Chondrocyte (in vitro differentiated cells): ENCODE data around the gene PROSER3. TPM values are rescaled to one million over a fixed set of nuclear protein-coding genes. Genes with fewer than 3 reads are reported as not detected.

Experiments used
- DNase-seq: peaks from one replicate; pipeline ENCODE4 v3.0.0; 2021; ENCODE audit warnings: mixed read lengths, low spot score
- H3K27ac Mint-ChIP-seq: one replicate; pipeline ENCODE4 v1.8.0; 2021; ENCODE audit warnings: mild to moderate bottlenecking, moderate library complexity, mixed read lengths; ENCODE audit not compliant: unreplicated experiment
- H3K27me3 Mint-ChIP-seq: 2 replicates; pipeline ENCODE4 v1.8.0; 2021; ENCODE audit warnings: low read depth, mixed read lengths
- H3K36me3 Mint-ChIP-seq: 2 replicates; pipeline ENCODE4 v1.8.0; 2021; ENCODE audit warnings: low read depth, mixed read lengths
- H3K4me1 Mint-ChIP-seq: 2 replicates; pipeline ENCODE4 v1.8.0; 2021; ENCODE audit warnings: low read depth, mild to moderate bottlenecking, mixed read lengths
- H3K4me3 Mint-ChIP-seq: one replicate; pipeline ENCODE4 v1.8.0; 2021; ENCODE audit warnings: mild to moderate bottlenecking, moderate library complexity, mixed read lengths; ENCODE audit not compliant: unreplicated experiment
- H3K9me3 Mint-ChIP-seq: 2 replicates; pipeline ENCODE4 v1.8.0; 2021; ENCODE audit warnings: low read depth, mixed read lengths
- CTCF ChIP-seq: fragments of 200-600 bp; sonication (generic); IDR thresholded peaks from 2 replicates; pipeline ENCODE4 v1.5.0; 2021; ENCODE audit warnings: antibody characterized with exemption, mild to moderate bottlenecking, moderate library complexity
- total RNA-seq: library from RNA; stranded (reverse); gene quantifications from 3 replicates; pipeline ENCODE4 v1.2.1, GENCODE V29; 2021

The PROSER3 gene
- total RNA-seq, 1 donor from 2014 or later: 17.4 TPM

DNA sequence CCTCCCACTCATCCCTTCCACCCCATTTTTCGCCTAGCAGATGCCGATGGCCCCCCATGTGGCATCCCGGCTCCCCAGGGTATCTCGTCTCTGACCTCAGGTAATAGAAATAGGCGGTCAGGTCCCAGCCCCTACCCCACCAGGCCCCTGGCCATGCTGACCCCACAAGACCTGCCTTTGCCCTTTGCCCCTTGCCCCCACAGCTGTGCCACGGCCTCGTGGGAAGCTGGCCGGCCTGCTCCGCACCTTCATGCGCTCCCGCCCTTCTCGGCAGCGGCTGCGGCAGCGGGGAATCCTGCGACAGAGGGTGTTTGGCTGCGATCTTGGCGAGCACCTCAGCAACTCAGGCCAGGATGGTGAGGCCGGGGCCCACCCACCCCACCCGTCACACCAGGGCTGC lies 22.7 kb downstream of the PROSER3 start:
- Mint-ChIP-seq H3K27ac (no peak overlapping the region), H3K4me1 (peaks cover 14% of the 10 kb centered on the region), H3K36me3 (peaks cover 3% of the 10 kb centered on the region), H3K4me3 (no peak overlapping the region), H3K27me3 (no peaks in the 10 kb centered on the region), H3K9me3 (no peaks in the 10 kb centered on the region)
- DNase-seq: no peak
- no peak for TF ChIP-seq CTCF

- H3K36me3 Mint-ChIP-seq: peaks cover 3% of the 10 kb centered on the region
- H3K27me3 Mint-ChIP-seq: no peaks in the 10 kb centered on the region
- no peak overlapping the region for H3K4me3 Mint-ChIP-seq
- no peak for TF ChIP-seq CTCF
- no peaks in the 10 kb centered on the region for H3K9me3 Mint-ChIP-seq
- no peak overlapping the region for H3K27ac Mint-ChIP-seq
- H3K4me1 Mint-ChIP-seq: peaks cover 5% of the 10 kb centered on the region
- no peak for DNase-seq
Observed at GRCh38 chr19:35781650-35782049, 23.7 kb downstream of the PROSER3 start.

- TF ChIP-seq CTCF: no peak
- Mint-ChIP-seq H3K27ac (no peak overlapping the region), H3K27me3 (no peaks in the 10 kb centered on the region), H3K36me3 (peaks cover 3% of the 10 kb centered on the region), H3K4me3 (no peak overlapping the region), H3K4me1 (no peaks in the 10 kb centered on the region), H3K9me3 (no peaks in the 10 kb centered on the region)
- DNase-seq: no peak
Observed at GRCh38 chr19:35782589-35782988, 24.6 kb downstream of the PROSER3 start.

DNA sequence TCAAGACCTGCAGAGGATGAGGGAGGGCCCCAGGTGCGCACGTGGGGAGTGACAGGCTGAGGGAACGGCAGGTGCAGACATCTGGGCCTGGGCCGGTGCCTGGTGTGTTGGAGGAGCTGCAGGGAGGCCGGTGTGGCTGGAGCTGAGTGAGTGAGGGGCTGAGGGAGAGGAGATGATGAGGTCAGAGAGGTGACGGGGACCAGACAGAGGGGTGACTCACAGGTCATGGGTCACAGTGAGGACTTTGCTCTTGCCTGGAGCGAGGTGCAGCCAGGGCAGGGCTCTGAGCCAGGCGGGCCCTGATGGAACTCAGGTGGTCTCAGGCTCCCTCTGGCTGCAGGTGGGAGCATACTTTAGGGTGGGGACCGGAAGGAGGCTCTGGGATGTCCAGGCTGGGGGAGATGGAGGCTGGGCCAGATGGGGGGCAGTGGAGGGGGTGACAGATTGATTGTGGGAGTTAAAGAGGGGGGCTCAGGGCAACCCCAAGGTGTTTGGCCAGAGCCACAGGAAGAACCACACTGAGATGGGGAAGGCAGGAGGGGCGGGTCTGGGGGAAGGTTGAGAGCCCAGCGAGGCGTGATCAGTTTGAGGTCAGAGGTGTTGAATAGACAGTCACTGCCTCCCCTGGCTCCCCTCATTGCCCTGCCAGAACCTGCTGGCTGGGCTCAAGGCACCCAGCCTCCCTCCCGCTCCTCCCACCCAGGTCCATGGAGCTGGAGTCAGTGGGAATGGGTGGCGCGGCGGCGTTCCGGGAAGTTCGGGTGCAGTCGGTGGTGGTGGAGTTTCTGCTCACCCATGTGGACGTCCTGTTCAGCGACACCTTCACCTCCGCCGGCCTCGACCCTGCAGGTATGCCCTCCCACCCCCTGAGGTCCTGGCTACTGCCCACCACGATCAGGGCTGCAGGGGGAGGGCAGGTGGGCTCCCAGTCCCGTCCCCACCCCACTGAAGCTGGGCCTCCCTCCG lies 25.8 kb downstream of the PROSER3 start:
- Mint-ChIP-seq H3K27ac (no peak overlapping the region), H3K27me3 (no peaks in the 10 kb centered on the region), H3K9me3 (no peaks in the 10 kb centered on the region), H3K36me3 (peaks cover 3% of the 10 kb centered on the region), H3K4me1 (no peaks in the 10 kb centered on the region), H3K4me3 (no peak overlapping the region)
- no peak for DNase-seq
- no peak for TF ChIP-seq CTCF

DNA sequence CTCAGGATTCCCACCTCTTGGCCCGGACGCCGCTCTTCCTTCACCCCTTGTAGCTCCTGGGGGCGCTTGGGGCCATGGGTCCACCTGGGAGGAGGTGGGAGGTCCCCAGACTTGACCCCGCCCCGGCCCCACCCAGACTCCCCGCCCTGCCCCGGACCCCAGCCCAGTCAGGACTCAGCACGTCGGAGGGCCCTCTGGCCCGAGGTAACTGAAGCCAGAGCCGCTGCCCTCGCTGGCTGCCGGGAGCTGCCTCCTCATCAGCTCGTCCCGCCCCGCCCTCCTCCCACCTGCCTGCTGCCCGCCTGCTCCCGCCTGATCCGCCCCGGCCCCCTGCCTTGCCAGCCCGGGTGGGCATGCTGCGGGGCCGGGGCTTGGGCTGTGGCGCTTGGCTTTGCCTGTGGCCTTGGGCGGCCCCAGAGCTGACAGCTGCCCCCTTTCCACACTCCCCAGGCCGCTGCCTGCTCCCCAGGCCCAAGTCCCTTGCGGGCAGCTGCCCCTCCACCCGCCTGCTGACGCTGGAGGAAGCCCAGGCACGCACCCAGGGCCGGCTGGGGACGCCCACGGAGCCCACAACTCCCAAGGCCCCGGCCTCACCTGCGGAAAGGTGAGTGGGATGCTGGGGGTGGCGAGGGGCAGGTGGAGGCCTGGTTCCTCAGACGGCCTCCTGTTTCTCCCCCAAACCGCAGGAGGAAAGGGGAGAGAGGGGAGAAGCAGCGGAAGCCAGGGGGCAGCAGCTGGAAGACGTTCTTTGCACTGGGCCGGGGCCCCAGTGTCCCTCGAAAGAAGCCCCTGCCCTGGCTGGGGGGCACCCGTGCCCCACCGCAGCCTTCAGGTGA lies 26.7 kb downstream of the PROSER3 start:
- Mint-ChIP-seq H3K27me3 (no peaks in the 10 kb centered on the region), H3K36me3 (peaks cover 3% of the 10 kb centered on the region), H3K9me3 (no peaks in the 10 kb centered on the region), H3K4me3 (no peak overlapping the region), H3K4me1 (no peaks in the 10 kb centered on the region), H3K27ac (no peak overlapping the region)
- DNase-seq: no peak
- no peak for TF ChIP-seq CTCF
